SH-SY5Y (cell line): ENCODE data around the gene ZHX3.

ENCODE experiments used
- GATA2 ChIP-seq: IDR thresholded peaks from 2 replicates; pipeline ENCODE4 v1.6.1; 2011; ENCODE audit warnings: mild to moderate bottlenecking, low read depth, low read length
- GATA3 ChIP-seq: IDR thresholded peaks from 2 replicates; pipeline ENCODE4 v1.6.1; 2011; ENCODE audit warnings: low read depth, mild to moderate bottlenecking, low read length, moderate library complexity

DNA sequence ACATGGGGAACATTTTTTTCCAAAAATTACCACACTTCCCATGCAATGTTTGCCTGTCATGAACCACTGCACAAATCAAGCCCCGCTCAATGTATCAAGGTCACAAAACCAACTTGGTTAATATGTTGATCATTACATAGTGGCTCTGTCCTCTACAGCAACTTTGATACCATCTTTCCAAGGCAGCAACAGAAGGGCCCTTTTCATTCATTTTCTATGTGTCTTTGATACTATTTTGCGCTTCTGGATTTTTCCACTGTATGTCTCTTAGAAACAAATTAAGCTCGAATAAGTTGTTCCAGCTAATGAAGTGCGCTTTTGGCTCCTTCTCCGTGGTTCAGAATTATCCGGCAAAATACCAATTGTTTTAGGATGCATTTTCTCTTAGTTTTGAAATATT, 1.5 kb downstream of the ZHX3 start:
- TF ChIP-seq GATA3 = no peak
- no peak for TF ChIP-seq GATA2
